ENCODE data around the gene UBXN1. TPM values are rescaled to one million over a fixed set of nuclear protein-coding genes. Genes with fewer than 3 reads are reported as not detected.

UBXN1 gene
- total RNA-seq, 1 experiment from 2014 or later, result 135 TPM

- Mint-ChIP-seq H3K27ac (peak overlapping the region; percentile 98), H3K27me3 (ENCODE audit: low read depth) (no peaks in the 10 kb centered on the region; the same call in 1 of the 2 replicates), H3K36me3 (peaks cover 27% of the 10 kb centered on the region), H3K9me3 (no peaks in the 10 kb centered on the region), H3K4me1 (peaks cover 38% of the 10 kb centered on the region), H3K4me3 (peak overlapping the region; percentile 92)
- TF ChIP-seq AFF4 (CRISPR knock-in tag; IDR thresholded peaks at IDR 0.05; ENCODE audit: borderline replicate concordance), result no peak
- TF ChIP-seq ELF4 (CRISPR knock-in tag; IDR thresholded peaks at IDR 0.05; ENCODE audit: low read depth), result no peak
- no peak for TF ChIP-seq MAX (CRISPR knock-in tag; IDR thresholded peaks at IDR 0.05)
- no peak for TF ChIP-seq FOXJ3 (CRISPR knock-in tag; IDR thresholded peaks at IDR 0.05; ENCODE audit: borderline replicate concordance)
- no peak for TF ChIP-seq ETV6 (CRISPR knock-in tag; IDR thresholded peaks at IDR 0.05)
- no peak for TF ChIP-seq ZNF281 (CRISPR knock-in tag; IDR thresholded peaks at IDR 0.05)
- TF ChIP-seq CREM (CRISPR knock-in tag; IDR thresholded peaks at IDR 0.05), result 0 out of 2 replicates have a peak, but pooled peaks have one; percentile 5
- no peak for TF ChIP-seq FOXK1 (CRISPR knock-in tag; IDR thresholded peaks at IDR 0.05)
- no peak for TF ChIP-seq NFATC4 (CRISPR knock-in tag; IDR thresholded peaks at IDR 0.05)
- DNase-seq (ENCODE audit: low spot score), result no peak
- no peak for ATAC-seq
- POLR2A ChIA-PET, result interaction anchor here (0.6 to 6.0 kb wide), 18 partner anchors 18 to 161 kb away, joined by 3 to 35 read pairs (median 6); partner anchors contain the start of genes B3GAT3, C11orf98, CSKMT and HNRNPUL2
- CTCF ChIA-PET, result interaction anchor here (1.0 to 4.0 kb wide), 21 partner anchors 9 to 199 kb away, joined by 3 to 24 read pairs (median 5); partner anchors contain the start of genes B3GAT3, C11orf98, CSKMT and GANAB
Measured at GRCh38 chr11:62706850-62707247, 28.0 kb upstream of the UBXN1 start.

GRCh38 chr11:62705880-62706849 lies 27.3 kb upstream of the UBXN1 start:
- peak; percentile 61 for ATAC-seq
- TF ChIP-seq AFF4 (CRISPR knock-in tag; IDR thresholded peaks at IDR 0.05; ENCODE audit: borderline replicate concordance) (no peak), ZNF219 (CRISPR knock-in tag; IDR thresholded peaks at IDR 0.05; ENCODE audit: borderline replicate concordance) (no peak), USF1 (CRISPR knock-in tag; IDR thresholded peaks at IDR 0.05) (no peak), CBFB (CRISPR knock-in tag; IDR thresholded peaks at IDR 0.05; ENCODE audit: low read depth) (no peak), CREB1 (CRISPR knock-in tag; IDR thresholded peaks at IDR 0.05) (no peak), ZNF138 (CRISPR knock-in tag; conservative IDR thresholded peaks at IDR 0.05) (no peak), RELA (CRISPR knock-in tag; IDR thresholded peaks at IDR 0.05; ENCODE audit: borderline replicate concordance) (no peak), JUN (CRISPR knock-in tag; IDR thresholded peaks at IDR 0.05) (no peak), ZNF512 (CRISPR knock-in tag; IDR thresholded peaks at IDR 0.05; ENCODE audit: borderline replicate concordance) (no peak), ATF1 (CRISPR knock-in tag; IDR thresholded peaks at IDR 0.05) (0 out of 2 replicates have a peak, but pooled peaks have one; percentile 34), GTF2I (CRISPR knock-in tag; conservative IDR thresholded peaks at IDR 0.05) (no peak)

More at GRCh38 chr11:62705880-62706849, 27.3 kb upstream of the UBXN1 start:
- ChIA-PET CTCF (interaction anchor here (0.6 to 4.0 kb wide), 23 partner anchors 10 to 312 kb away, joined by 3 to 24 read pairs (median 4); partner anchors contain the start of genes C11orf98, CSKMT, EML3 and GANAB), POLR2A (interaction anchor here (0.6 to 6.0 kb wide), 15 partner anchors 18 to 153 kb away, joined by 3 to 35 read pairs (median 6); partner anchors contain the start of genes B3GAT3, C11orf98, CSKMT and HNRNPUL2)
- Mint-ChIP-seq H3K36me3 (peaks cover 28% of the 10 kb centered on the region), H3K9me3 (no peaks in the 10 kb centered on the region), H3K4me1 (peaks cover 38% of the 10 kb centered on the region), H3K27me3 (ENCODE audit: low read depth) (no peaks in the 10 kb centered on the region; the same call in 1 of the 2 replicates), H3K27ac (peak overlapping the region; percentile 98), H3K4me3 (peak overlapping the region; percentile 92)
- peak; percentile 96 for DNase-seq (ENCODE audit: low spot score)
